ENCODE results near the gene INTS6. TPM values are rescaled to one million over a fixed set of nuclear protein-coding genes. Genes with fewer than 3 reads are reported as not detected.
"Not testable (repeated sequence)": the region's sequence is repeated elsewhere in the genome, so short reads cannot be mapped to it uniquely, and the experiment has no call there.

The INTS6 gene
- polyA plus RNA-seq, 3 donors, result 9.6 to 19.8 (median 13.0) TPM

DNA sequence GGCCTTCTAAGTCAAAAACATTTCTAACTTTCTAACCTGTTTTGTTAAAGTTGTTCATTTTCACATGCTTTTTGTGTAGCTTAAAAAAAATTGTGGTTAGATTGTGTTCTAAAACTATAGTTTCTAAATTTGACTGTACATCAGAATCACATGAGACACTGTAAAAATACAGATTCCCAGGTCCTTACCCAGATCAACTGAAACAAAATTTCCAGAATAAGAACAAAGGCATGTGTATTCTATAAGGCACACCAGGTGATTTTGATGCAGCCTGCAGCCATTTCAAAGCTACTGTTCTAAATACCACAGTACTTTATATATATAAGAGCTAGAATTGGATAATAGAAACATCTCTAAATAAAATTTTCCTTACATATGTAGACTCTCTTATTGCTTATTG, 29.1 kb downstream of the INTS6 start:
- H3K27ac ChIP-seq (ENCODE audit: low read depth, low read length), result no peak overlapping the region

DNA sequence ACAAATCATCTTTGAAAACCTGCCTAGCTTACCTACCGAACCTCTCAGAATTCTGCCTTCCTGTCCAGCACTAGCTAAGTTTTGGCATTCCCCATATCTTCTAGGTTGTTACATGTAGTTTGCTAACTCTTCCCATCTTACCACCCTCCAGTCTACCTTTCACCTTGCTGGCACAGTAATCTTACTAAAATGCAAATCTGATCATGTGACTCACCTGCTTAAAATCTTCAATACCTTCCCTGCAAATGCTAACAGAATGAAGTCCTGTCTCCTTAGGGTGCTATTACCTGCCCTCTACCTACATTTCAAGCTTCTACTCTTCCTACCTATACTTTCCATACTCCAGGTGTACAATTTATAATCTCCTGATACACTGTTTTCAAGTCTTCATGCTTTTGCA, 30.4 kb downstream of the INTS6 start:
- 54 to 90% (median 84%) methylated on average over 1 of the region's 1 CpG for WGBS, 3 donors
- no peak overlapping the region for H3K27ac ChIP-seq (ENCODE audit: low read depth, low read length)

DNA sequence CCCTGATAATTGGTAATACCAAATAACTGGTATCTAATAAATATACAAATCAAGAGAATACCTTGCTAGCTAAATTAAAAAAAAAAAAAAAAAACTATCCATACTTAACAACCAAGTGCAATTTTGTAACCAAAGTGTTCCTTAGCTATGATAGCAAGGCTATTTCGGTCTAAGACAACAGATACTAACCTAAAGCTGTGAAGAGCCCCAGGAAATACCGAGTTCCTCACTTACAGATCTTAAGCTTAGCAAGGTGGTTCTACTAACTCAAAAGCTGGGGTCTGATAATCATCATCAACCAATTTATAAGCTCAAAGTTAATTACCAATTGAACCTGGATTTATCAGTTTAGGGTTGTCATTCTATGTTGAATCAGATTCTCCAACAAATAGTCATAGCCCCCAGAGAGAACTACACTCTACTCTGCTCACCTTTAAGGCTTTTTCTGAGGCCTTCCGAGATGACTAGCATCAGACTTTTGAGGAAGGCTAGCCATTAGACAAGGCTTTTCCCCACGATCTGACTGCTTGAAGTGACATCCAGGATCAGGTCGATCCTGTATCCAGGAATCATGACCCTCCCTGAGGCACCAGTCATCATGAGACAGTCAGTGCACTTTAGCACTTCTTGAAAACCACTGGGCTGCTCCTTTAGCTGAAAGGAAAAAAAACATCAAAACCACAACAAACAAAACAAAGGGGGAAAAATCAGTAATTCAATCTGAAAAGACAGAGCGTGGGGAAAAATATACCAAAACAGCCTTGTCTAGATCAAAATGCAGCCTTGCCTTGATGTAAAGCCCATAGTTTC, 31.9 kb downstream of the INTS6 start:
- no peak overlapping the region for H3K27ac ChIP-seq (ENCODE audit: low read depth, low read length)
- WGBS, 3 donors, result 80 to 89% (median 89%) methylated on average over 6 of the region's 6 CpGs

DNA sequence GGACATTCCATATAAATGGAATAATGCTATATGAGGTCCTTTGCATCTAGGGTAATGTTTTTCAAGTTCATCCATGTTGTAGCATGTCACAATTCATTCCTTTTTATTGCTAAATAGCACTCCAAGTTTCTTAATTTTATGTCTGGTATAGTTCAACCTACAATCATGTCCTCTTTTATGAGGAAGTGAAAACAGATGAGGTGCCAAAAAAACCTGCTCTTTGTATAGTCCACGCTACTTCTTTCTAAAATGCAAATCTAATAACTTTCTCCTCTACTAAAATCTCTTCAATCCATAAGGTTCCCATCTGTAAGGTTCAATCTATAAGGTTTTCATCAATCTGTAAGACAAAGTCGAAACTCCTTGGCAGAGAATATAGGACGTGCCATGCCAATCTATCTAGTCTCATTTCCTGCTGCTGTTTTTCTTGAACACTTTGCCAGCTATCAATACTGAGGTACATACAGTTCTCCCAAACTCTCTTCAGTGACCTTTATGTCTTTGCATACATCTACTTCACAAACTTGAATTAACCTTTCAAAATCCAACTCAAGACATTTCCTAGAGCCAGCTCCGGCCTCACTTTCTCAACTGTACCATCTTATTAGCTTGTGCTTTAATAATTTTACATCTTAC, 33.7 kb downstream of the INTS6 start:
- WGBS, 3 donors, result 81 to 89% (median 82%) methylated on average over 4 of the region's 4 CpGs

DNA sequence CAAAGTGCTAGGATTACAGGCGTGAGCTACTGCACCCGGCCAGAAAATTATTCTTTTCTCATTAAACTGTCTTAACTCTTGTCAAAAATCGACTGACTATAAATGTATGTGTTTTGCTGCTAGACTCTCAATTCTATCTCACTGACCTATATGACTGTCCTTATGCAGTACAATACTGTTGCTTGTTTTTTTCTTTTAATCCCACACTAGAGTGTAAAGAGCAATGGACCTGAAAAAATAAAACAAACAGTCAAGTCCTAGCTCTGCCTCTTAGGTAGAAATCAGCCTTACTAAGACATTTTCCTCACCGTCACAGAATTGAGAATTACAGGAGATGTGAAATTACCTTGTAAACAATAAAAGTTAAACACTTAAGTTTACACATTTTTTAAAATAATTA, 35.1 kb downstream of the INTS6 start:
- H3K27ac ChIP-seq (ENCODE audit: low read depth, low read length), result no peak overlapping the region
- 66 to 96% (median 85%) methylated on average over 4 of the region's 4 CpGs for WGBS, 3 donors

More for the DNA sequence above, 33.7 kb downstream of the INTS6 start:
- no peak overlapping the region for H3K27ac ChIP-seq (ENCODE audit: low read depth, low read length)

DNA sequence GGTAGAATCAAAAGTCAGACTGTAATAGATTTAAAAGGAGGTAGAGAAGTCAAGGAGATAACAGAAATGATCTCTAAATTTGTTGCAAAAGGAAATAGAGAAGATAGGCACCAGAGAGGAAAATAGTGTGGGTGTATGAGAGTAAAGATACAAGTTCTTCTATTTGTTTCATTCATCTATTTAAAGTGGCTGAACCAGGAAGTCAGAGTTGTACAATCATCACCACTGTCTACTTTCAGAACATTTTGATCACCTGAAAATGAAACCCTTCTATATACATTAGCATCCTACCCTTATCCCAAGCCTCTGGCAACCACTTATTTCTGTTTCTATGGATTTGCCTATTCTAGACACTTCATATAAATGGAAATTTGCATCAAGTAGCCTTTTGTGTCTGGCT, 36.7 kb downstream of the INTS6 start:
- no peak overlapping the region for H3K27ac ChIP-seq (ENCODE audit: low read depth, low read length)

DNA sequence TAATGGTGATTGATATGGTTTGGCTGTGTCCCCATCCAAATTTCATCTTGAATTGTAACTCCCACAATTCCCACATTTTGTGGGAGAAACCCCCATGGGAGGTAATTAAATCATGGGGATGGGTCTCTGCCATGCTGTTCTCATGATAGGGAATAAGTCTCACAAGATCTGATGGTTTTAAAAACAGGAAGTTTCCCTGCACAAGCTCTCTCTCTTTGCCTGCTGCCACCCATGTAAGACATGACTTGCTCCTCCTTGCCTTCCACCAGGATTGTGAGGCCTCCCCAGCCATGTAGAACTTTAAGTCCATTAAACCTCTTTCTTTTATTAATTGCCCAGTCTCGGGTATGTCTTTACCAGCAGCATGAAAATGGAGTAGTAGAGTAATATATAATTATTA, 37.5 kb downstream of the INTS6 start:
- H3K27ac ChIP-seq (ENCODE audit: low read depth, low read length), result not testable (repeated sequence)
- 95 to 100% (median 100%) methylated on average over 1 of the region's 1 CpG for WGBS, 3 donors

DNA sequence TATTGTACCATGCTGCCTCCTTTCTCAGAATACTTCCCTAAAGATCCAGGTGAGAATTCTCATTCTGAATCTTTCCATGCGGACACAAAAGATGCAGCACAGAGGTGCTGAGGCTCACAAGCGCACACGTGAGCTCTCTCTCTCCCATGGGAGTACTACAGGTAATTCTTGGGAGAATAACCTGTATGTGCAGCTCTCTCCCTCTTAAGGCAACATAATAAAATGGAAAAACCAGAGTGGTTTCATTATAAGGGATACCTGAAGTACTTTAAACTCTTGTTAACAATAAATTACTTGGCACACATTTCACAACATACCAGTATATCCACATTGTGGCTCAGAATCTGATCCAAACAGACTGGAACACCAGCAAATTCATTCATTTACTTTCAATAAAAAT, 40.4 kb downstream of the INTS6 start:
- no peak overlapping the region for H3K27ac ChIP-seq (ENCODE audit: low read depth, low read length)
- 94 to 98% (median 96%) methylated on average over 3 of the region's 3 CpGs for WGBS, 3 donors

DNA sequence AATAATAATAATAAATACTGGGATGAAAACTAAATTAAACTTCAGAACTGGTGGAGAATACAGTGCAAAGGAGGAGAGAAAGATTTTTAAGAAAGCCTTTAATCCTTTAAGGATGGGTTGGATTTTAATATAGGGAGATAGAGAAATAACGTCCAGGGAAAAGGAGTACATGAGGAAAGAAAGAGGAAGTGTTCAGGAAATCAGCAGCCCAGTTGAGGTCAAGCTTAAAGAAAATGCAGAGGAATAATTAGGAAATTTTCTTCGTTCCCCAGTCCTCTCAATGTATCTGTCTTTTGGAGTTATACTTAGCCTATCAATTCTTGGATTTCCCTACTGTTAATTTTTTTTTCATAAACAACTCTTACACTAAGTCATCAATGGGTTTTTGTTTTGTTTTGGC, 47.7 kb downstream of the INTS6 start:
- no peak overlapping the region for H3K27ac ChIP-seq (ENCODE audit: low read depth, low read length)
- 50 to 77% (median 54%) methylated on average over 2 of the region's 2 CpGs for WGBS, 3 donors

DNA sequence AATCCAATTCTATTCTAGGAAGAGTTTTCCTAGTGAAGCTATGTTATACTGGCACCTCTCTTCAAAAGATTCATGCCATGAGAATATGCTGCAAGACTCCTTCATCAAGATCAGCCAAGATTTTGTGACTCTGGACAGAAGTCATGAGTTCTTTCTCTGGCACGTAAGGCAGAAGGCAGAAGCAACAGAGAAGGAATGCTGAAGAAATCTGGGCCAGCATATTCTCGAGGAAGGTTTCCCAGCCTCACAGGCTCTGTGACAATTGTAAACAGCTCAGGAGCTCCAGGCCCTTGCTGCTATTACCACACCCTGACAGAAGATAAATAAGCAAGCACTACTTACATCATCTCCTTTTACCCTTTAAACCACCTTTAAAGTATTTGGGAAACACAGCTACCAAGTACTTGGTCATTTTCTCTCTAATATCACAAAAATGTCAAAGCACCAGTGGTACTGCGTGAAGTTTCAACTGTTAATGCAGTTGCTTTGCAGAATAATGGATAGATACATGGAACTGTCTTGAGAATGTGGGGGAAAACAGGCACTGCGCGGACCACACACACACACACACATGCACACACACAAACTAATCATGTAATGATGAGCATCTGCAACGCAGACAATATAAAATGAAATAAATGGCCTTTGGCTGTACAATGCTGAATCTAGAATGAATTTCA, 55.4 kb downstream of the INTS6 start:
- no peak overlapping the region for H3K27ac ChIP-seq (ENCODE audit: low read depth, low read length)
- WGBS, 3 donors, result 62 to 80% (median 70%) methylated on average over 6 of the region's 6 CpGs

DNA sequence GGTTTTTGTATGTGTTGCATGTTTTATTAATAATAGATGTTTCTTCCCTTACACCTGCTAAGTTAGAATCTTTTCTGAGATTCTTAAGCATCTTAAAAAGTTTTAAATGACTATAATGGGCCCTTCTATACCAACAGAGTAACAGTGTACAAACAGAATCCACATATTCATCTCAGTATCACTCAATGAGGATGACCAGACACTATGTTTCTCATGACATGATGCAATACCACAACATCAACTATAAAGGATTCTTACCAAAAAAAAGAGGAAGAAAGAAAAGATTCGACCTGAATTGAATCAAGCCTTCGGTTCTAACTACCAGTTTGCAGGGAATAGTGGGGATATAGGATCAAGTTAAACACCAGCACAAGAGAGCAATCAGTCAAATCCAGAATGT, 56.5 kb downstream of the INTS6 start:
- H3K27ac ChIP-seq (ENCODE audit: low read depth, low read length), result no peak overlapping the region
- WGBS, 3 donors, result 50 to 77% (median 54%) methylated on average over 2 of the region's 2 CpGs

DNA sequence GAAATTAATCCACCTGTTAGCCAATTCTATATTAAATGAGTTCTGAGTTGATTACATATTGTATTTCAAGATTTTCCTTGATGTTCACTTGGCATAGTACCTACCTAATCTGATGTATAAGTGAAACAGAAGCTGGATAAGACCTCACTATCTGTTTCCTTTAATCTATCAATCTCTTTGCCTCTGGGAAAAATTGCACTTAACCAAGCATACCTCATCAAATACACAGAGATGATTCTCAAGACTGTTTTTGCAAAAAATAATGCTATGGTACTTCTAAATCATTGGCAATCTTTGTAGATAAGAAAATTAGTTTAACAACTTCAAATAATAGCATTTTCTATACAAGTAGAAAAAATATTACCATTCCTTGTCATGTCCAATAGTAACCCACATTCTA, 58.1 kb downstream of the INTS6 start:
- no peak overlapping the region for H3K27ac ChIP-seq (ENCODE audit: low read depth, low read length)

DNA sequence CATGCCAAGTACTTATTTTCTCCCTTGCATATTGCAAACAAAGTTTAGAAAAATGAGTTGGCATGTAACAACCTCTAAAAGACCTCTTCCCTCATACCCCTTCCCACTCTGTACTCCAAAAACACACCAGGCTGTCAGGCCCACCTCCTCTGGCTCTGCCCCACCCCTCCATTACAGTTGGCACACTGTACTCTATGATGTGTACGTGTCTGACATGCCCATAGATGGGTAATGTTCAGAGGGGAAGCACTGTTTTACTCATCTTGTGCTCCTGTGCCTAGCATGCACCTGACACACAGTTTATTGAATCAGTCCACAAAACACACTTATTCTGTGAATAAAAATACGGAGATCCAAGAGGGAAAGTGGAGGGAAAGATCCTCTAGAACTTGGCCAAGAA, 67.7 kb downstream of the INTS6 start:
- 92 to 95% (median 94%) methylated on average over 2 of the region's 2 CpGs for WGBS, 3 donors
- no peak overlapping the region for H3K27ac ChIP-seq (ENCODE audit: low read depth, low read length)

DNA sequence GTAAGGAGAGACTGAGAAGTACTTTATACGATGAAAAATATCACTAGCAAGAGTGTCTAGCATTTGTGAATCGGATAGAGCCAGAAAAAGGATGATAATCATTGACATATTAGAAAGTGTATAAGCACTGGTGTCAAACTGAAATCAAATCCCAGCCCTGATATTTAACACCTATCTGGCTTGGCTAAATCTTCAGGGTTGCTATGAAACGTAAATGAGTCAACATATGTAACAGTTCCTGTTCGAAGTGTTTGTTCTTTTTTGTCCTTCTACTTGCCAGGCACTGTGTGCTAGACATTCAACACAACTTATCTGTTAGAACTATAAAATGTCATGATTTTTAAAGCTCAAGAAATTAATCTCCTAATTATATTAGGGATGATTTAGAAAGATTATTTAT, 72.6 kb downstream of the INTS6 start:
- 42 to 86% (median 83%) methylated on average over 4 of the region's 4 CpGs for WGBS, 3 donors
- H3K27ac ChIP-seq (ENCODE audit: low read depth, low read length), result no peak overlapping the region

DNA sequence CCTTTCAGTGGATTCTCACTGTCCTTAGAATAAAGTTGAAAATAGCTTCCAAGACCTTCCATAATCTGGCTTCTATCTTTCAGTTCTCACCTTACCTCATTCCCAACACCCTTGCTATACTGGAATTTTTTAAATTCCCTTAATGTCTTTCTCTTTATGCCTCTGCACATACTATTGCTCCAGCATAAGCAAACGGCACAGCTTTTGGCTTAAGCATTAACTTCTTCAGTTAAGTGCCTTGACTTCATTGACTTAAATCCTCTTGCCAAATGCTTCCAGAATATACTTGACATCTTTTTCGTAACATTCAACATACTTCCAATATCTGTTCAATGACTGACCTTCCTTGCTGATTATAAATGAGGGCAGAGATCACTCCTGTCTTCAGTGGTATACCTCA, 79.4 kb downstream of the INTS6 start:
- WGBS, 3 donors, result 74 to 97% (median 95%) methylated on average over 2 of the region's 2 CpGs
- no peak overlapping the region for H3K27ac ChIP-seq (ENCODE audit: low read depth, low read length)

DNA sequence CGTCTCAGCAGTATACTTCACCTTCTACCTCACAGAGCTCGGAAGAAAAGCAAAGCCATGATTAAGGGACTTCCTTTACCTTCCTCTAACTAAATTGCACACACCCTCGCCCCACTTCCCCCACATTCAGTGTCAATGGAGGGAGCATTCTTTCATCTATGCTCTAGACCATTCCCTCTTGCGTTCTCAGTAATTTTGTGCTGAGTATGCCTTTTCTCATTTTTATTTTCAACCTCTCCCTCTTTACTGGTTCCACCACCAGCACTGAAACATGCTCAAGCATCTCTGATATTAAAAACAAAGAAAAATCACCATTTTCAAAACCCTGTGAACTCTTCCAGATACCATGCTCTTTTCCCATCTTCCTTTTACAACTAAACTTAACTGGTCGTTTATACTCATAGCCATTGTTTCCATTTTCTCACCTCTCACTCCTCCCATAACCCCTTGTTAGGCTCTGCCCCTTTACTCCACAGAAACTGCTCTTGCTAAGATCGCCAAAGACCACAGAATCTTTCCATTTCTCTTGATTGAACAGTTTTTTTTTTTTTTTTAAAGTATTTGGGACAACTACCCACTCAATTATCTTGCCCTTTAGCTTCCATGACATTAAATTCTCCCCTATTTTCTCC, 81.0 kb downstream of the INTS6 start:
- no peak overlapping the region for H3K27ac ChIP-seq (ENCODE audit: low read depth, low read length)
- WGBS, 3 donors, result 82 to 95% (median 88%) methylated on average over 6 of the region's 6 CpGs

DNA sequence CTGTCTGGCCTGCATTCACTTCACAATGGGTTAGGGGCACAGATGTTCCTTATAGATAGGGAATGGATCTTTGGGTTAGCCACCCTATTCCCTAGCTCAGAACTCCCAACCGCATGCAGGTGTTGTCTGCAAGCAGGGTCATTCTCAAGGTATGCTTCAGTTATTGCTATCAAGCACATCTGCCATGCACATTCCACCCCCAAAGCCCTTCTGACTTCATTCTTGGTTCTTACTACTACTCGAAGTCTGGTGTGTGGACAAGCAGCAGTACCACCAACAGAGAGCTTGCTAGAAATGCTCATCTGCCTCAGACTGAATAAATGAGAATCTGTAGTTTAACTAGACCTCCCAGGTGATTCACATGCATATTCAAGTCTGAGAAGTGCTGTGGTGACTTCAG, 82.0 kb downstream of the INTS6 start:
- 92 to 94% (median 94%) methylated on average over 2 of the region's 2 CpGs for WGBS, 3 donors

DNA sequence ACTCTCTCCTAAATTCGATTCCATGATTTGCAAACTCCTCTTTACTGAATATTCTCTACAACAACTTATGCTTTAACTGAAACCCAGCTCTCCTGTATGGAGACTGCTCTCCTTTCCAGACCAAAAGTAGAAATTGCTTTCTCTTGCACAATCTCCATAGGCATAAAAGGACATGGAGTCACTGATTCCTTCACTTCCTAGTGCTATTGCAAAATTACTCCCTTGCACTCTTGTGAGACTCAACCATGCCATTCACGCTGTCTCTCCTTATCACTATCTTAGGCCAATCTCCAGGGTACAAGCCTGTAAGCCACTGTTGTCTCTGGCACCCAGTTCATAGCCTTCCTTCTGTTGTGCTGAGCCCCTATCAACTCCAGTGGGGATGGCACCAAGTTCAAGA, 82.7 kb downstream of the INTS6 start:
- no peak overlapping the region for H3K27ac ChIP-seq (ENCODE audit: low read depth, low read length)
- 76 to 95% (median 84%) methylated on average over 2 of the region's 2 CpGs for WGBS, 3 donors

More for the DNA sequence above, 82.0 kb downstream of the INTS6 start:
- H3K27ac ChIP-seq (ENCODE audit: low read depth, low read length), result no peak overlapping the region

DNA sequence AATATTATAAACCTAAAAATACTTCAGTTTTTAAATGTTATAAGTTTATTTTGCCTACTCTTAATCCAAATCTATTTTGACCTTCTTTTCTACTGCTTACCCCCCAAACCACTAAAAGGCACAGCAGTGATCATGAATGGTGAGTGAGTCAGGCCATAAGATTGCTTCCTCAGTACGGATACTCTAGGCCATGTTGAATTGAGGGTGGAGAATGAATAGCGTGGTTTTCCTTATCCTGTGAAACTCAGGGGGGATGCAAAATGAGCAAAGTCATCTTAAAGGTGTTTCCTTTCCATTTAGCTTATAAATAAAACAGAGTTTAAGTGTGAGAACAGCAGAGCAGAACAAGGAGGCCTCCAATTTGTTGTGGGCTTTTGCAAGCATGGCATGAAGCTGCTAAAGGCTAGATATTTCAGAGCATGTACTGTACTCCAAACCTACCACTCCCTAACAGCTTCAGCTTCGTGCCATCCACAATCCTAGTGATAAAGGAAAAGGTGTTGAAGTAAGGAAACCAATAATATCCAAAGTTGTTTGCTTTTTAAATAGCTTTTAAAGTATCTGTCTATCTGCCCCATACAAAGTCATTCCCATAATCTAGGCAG, 88.3 kb downstream of the INTS6 start:
- no peak overlapping the region for H3K27ac ChIP-seq (ENCODE audit: low read depth, low read length)
- WGBS, 3 donors, result 60 to 90% (median 69%) methylated on average over 3 of the region's 3 CpGs

Data from adipose tissue (tissue), 3 donors.